SHP77 (cell line): ENCODE data around the gene TMEM220.
A peak's percentile ranks its signal among the peaks of the same experiment; 100 is the strongest.
"Not testable (repeated sequence)": the region's sequence is repeated elsewhere in the genome, so short reads cannot be mapped to it uniquely, and the experiment has no call there.

ENCODE experiments used
- DNase-seq, 2 experiments: peaks; one replicate each; lab custom pipeline; 2025; lab: John Stamatoyannopoulos, UW

The TMEM220 gene

GRCh38 chr17:10728331-10728892 is 1.4 kb downstream of the TMEM220 start:
- no peak for DNase-seq

GRCh38 chr17:10727192-10727591 is 2.6 kb downstream of the TMEM220 start:
- DNase-seq, result no peak

DNA sequence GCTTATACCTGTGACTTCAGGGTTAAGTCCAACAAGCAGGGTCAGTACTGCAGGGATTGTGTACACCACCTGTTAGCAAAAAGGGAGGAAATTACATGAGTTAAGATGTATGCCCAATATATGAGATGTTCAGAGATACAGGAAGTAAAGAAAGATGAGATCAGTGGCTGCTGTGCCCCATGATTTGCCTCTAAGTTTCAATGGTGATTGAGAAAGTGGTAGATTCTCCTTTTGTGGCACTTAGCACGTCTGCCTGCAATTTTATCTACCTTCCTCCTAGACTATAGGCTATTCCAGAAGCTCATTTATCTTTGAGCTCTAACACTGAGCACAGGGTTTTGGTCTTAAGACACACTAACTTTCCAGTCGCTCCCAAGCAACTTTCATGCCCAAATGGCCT is 3.6 kb downstream of the TMEM220 start:
- no peak for DNase-seq

DNA sequence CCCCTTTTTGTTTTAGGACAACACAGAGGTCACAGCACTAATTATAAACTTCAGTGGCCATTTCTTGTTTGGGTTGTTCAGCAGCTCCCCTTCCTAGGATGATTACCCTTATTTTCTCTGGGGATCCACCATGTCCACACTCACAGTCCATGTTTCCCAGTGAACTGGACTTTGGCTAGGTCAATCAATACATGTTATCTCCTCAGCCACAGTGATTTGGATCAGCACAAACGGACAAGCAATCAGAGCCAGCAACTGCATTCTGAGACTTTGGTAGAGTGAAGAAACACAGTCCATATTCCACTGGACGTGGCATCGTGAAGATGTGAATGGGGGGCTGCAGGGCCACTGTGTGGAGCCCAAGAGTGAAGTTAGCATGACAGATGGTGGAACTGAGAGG is 4.6 kb downstream of the TMEM220 start:
- no peak for DNase-seq

- DNase-seq, result no peak
These were observed 5.2 kb downstream of the TMEM220 start for GRCh38 chr17:10724546-10725195.

DNA sequence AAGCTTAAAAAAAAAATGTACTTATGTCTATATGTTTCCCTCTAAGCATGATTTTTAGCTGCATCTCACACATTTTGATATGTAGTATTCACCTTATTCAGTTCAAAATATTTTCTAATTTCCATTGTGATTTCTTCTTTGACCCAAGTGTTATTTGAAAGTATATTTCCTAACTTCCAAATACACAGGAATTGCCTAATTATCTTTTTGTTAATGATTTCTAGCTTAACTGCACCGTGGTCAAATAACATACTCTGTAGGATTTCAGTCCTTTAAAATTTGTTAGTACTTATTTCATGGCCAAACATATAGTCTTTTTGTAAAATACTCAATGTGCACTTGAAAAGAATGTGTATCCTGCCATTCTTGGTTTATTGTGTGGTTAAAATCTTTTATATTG is 11.3 kb downstream of the TMEM220 start:
- no peak for DNase-seq

GRCh38 chr17:10716218-10716617 is 13.6 kb downstream of the TMEM220 start:
- DNase-seq, result no peak

DNA sequence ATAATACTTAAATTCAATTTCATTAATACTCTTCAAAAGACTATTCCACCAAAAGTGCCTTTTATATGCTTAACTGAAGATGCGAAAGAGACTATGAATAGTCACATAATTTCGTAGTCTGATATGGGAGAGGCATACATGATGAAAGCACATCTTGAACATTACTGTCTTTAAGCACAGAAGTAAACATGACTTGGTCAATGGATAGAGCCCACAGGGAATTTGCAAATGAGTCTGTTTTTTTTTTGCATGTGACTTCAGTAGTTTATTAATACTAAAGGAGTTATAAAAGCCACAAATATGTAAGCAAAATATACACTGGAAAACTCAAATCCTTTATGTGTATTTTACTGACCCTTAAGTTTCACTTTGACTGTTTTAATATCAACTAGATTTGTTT is 16.5 kb downstream of the TMEM220 start:
- no peak for DNase-seq

- DNase-seq, result no peak
These were observed 24.1 kb downstream of the TMEM220 start for GRCh38 chr17:10705727-10706126.

DNA sequence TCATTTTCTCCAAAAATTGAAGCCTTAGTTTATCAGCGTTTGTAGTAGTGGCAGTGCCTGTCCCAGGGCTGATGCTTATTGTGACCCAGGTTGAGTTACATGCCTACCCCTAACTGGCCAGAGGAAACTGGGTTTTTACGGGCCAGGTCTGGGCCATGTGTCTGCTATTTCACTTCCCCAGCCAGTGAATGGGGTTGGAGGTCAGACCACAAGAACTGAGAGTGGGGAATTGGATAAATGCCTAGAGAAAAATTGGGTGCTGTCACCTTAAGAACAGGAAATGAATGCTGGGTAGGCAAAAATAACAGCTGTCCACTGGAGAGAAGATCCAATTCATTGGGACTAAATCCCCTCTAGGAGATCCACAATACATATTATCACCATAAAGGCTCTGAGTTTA is 27.2 kb downstream of the TMEM220 start:
- no peak for DNase-seq

- no peak for DNase-seq
These were observed 30.0 kb downstream of the TMEM220 start for GRCh38 chr17:10699856-10700255.

GRCh38 chr17:10698096-10698818 is 31.6 kb downstream of the TMEM220 start:
- peak in 1 of 2 experiments; percentile 8 for DNase-seq

DNA sequence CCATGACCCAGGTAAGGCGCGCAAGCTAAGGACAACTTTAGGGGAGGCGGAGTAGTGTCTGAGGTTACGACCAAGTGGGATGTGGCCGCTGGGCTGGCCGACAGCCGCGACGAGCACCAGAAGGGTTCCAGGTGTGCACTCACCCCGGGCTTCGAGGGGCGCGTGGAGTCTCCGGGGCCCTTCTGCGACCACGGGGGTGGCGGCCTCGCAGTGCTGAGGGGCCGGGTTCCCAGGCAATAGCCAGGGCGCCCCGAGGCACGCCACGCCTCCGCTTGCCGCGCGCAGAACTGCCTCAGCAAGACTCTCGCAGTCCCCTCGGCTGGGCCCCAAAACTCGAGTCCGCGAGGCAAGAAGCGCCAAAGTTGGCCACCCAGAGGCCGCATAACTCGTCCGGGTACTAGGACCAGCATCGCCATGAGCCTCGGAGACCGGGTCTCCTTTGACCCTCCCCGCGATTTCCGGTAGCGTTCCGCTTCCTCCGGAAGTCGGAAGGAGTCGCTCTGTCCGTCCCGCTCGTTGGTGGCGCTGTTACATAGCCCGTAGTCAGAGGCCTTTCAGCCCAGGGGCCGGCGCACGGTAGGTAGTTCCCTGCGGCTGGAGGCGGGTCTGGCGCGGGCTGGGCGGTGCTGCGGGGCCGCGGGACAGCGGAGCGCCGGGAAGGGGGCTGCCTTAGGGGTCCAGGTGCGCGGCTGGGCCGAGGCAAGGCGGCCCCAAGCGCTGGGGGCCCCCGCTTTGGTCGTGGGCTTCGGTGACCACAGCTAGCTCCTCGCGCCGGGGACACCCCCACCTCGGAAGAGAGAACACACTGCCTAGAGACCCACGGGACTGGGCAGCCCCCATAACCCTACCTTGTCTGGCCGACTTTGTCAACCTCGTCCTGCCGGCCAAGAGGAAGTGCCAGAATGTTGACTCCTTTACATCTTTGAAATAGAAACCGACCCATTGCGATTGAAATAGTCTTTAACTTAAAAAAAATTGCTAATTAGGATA is 32.4 kb downstream of the TMEM220 start, which contains the start of the genes ADPRM and SCO1:
Gene ADPRM (plus strand): TSS at position 503 of the 990 bp plus-strand sequence. CDS start 7,333 bp downstream, outside the sequence.
Gene SCO1 (minus strand): TSS at position 442 of the 990 bp plus-strand sequence. CDS start 26 bp downstream, at position 416.
- DNase-seq, result peak; percentile 97 to 99

- DNase-seq, result not testable (repeated sequence)
These were observed 33.9 kb downstream of the TMEM220 start for GRCh38 chr17:10695875-10696407.

DNA sequence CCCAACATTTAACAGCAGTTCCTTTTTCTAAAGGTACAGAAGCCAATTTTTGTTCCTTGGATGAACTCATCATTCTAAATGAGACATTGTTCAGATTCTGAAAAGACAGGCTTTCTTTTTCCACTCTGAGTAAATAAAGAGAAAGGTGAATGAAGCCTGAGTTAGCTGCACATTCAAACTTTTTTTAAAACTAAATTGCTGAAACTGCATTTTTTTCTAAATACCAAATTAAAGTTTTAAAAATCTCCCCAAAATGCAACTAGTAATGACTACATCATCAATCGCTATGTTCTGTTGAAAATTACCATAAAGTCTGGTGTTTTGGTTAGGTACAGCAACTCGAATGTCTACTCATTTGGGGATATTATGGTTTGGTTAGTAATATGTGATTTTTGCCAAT is 42.3 kb downstream of the TMEM220 start:
- DNase-seq, result no peak

DNA sequence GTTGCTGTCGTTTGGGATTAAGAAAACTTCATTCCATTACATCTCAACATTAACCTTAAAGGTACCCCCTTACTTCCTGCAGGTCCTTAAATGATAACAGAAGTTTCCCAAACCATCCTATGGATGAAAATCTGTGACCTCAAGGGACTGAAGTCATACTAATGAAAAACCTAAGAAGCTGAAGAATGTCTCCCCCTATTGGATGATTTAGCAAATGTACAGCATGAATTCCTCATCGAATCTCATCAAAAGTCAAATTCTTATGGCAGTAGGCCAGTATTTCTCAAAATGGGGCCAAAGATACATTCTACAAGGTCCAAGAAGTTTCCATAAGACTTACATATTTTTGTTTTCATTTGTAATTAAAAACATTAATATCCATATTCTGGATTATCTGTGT is 46.0 kb downstream of the TMEM220 start:
- DNase-seq, result peak in 1 of 2 experiments; percentile 13

DNA sequence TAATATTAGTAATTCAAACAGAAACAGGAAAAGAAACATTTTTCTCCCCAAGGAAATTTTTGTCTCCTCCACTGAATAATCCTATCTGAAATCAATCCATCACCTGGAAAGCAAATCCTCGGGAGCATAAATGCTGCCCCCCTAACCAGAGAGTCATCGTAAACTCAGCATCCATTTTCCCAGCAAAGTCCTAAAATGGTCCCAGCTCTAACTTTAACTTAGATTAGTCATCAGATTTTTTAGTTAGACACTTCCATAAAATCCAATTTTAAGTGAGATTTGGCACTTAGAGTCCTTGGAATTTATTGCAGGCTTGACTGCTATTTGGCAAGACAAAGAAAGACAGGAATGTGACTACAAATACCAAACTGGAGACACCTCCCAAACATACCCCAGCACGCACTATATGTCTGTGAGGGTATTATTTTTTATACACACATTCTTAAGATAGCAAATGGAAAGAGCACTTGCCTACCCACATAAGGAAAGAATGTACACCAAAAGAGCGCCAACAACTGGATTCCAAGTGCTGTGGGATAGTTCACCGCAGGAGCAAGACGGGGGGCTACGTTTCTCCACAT is 47.9 kb downstream of the TMEM220 start:
- no peak for DNase-seq

DNA sequence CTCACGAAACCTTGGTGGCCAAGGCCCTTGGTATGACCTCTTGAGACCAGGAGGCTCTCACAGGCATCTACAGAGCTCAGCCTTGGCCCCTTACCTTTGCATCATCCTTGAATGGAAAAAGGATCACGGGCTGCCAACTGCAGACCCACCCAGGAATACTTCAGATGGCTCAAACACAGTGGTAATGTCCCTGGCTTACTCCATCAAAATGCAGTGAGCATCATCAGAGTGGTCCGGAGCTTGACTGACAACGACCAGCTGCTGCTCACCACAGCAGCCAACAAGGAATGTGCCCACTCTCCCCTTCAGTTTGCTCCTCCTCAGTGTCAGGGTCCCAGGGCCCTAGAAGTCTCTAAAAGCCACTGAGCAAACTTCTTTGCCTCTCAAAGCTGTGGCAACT is 55.1 kb downstream of the TMEM220 start:
- no peak for DNase-seq

DNA sequence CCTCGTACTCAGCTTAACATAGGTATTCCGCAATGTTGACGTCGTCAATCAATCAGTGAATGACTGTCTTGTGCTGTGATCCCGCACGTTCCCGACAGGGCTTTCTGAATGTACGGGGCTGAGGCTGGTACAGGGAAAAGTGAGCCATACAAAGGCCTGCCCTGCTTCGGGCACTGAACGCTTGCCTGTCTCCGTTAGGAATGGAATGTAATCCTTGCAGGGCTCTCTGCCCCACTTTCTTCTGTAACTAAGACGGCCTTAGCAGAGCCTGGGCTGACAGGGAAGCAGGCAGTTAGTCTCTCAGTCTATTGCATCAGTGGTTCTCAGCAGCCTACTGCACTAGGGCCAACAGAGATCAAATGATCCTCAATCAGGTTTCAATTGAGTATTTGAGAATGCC is 56.5 kb downstream of the TMEM220 start:
- no peak for DNase-seq

DNA sequence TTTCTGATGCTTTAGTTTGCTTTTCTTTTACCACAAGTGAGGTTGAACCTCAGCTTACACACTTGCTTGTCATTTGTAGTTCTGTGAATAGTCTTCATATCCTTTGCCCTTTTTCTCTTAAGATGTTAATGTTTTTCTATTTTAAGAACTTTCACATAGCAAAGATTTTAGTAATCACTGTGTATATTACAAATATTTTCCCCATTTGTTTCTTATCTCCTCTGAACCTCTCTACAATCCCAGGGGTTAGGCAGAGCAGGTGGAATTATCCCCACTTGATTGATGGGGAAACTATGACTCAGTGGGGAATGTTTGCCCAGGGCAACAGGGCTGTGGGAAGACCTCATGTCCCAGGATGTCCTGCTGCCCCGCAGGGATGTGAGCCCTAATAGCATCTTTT is 61.0 kb downstream of the TMEM220 start:
- no peak for DNase-seq

DNA sequence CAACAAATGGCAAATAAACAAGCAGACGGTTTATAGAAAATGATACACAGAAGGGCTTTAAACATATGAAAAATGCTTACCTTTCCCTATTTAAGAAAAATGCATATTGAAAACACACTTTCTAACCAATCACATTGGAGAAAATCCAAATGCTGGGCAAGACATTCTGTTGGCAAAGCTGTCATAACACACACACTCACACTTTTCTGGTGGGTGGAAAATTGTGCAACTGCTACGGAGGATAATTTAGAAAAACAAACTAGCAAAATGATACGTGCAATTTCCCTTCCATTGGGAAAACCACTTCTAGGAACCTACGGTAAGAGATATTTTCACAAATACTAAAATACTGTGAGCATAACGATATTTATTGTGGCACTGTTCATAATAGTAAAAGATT is 62.9 kb downstream of the TMEM220 start:
- no peak for DNase-seq
